DMS53 treated with DMSO at 0.1 percent for 48 hours (cell line): Measurements from ENCODE around the gene KLRF2.
A peak's percentile ranks its signal among the peaks of the same experiment; 100 is the strongest.

Experiments used
- DNase-seq: peaks from one replicate; lab custom pipeline; 2025; ENCODE audit not compliant: unreplicated experiment; lab: John Stamatoyannopoulos, UW

Gene KLRF2

GRCh38 chr12:9883175-9883574 lies 1.9 kb downstream of the KLRF2 start:
- DNase-seq = no peak

GRCh38 chr12:9888665-9889273 lies 7.5 kb downstream of the KLRF2 start:
- DNase-seq = peak; percentile 21

- no peak for DNase-seq
Measured at GRCh38 chr12:9895215-9895971, 14.1 kb downstream of the KLRF2 start.

- no peak for DNase-seq
Measured at GRCh38 chr12:9897535-9897934, 16.2 kb downstream of the KLRF2 start.

GRCh38 chr12:9899209-9899608 lies 17.9 kb downstream of the KLRF2 start:
- DNase-seq = no peak

GRCh38 chr12:9900930-9901329 lies 19.6 kb downstream of the KLRF2 start:
- DNase-seq = no peak

- DNase-seq = no peak
Measured at GRCh38 chr12:9902539-9903228, 21.4 kb downstream of the KLRF2 start.

GRCh38 chr12:9906873-9907272 lies 25.6 kb downstream of the KLRF2 start:
- no peak for DNase-seq

- no peak for DNase-seq
Measured at GRCh38 chr12:9907769-9908168, 26.5 kb downstream of the KLRF2 start.

- no peak for DNase-seq
Measured at GRCh38 chr12:9908350-9908749, 27.1 kb downstream of the KLRF2 start.

- no peak for DNase-seq
Measured at GRCh38 chr12:9909724-9910123, 28.4 kb downstream of the KLRF2 start.

GRCh38 chr12:9910716-9911421 lies 29.6 kb downstream of the KLRF2 start:
- DNase-seq = no peak

GRCh38 chr12:9911708-9912107 lies 30.4 kb downstream of the KLRF2 start:
- DNase-seq = no peak

GRCh38 chr12:9919443-9919842 lies 38.2 kb downstream of the KLRF2 start:
- DNase-seq = no peak

- DNase-seq = no peak
Measured at GRCh38 chr12:9920451-9920850, 39.2 kb downstream of the KLRF2 start.

GRCh38 chr12:9922429-9922828 lies 41.1 kb downstream of the KLRF2 start:
- no peak for DNase-seq

GRCh38 chr12:9925705-9926393 lies 44.6 kb downstream of the KLRF2 start:
- peak; percentile 73 for DNase-seq

GRCh38 chr12:9926876-9927275 lies 45.6 kb downstream of the KLRF2 start:
- no peak for DNase-seq

- no peak for DNase-seq
Measured at GRCh38 chr12:9928607-9929006, 47.3 kb downstream of the KLRF2 start.

GRCh38 chr12:9931245-9931644 lies 50.0 kb downstream of the KLRF2 start:
- DNase-seq = no peak

- no peak for DNase-seq
Measured at GRCh38 chr12:9932270-9932669, 51.0 kb downstream of the KLRF2 start, which contains the start of gene CLEC2A. CLEC2A (minus strand) TSS chr12:9932370; CDS start chr12:9932329, 41 bp downstream.
